Erythroblast (primary cell): Measurements from ENCODE around the gene CLSTN1.

Experiments used
- DNase-seq, 2 experiments: peaks; one replicate each; lab custom pipeline; 2025; lab: John Stamatoyannopoulos, UW
- GATA1 ChIP-seq: IDR thresholded peaks from 2 replicates; pipeline ENCODE4 v1.6.1; 2011; ENCODE audit warnings: low read depth, mild to moderate bottlenecking, control low read depth, low read length, moderate library complexity
- POLR2A ChIP-seq: IDR thresholded peaks from 2 replicates; pipeline ENCODE4 v1.6.1; 2011; ENCODE audit warnings: mild to moderate bottlenecking, low read length

The CLSTN1 gene

DNA sequence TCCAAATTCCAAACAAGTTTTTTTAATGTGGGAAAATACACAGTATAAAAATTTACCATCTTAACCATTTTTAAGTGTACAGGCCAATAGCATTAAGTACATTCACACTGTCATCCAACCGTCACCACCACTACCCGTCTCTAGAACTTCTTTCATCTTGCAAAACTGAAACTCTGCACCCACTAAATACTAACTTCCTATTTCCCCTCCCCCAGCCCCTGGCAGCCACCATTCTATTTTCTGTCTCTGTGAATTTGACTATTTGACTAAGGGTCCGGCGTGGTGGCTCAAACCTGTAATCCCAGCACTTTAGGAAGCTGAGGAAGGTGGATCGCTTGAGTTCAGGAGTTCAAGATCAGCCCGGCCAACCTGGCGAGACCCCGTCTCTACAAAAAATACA is 36.1 kb downstream of the CLSTN1 start:
- DNase-seq = no peak
- TF ChIP-seq POLR2A (no peak), GATA1 (no peak)

DNA sequence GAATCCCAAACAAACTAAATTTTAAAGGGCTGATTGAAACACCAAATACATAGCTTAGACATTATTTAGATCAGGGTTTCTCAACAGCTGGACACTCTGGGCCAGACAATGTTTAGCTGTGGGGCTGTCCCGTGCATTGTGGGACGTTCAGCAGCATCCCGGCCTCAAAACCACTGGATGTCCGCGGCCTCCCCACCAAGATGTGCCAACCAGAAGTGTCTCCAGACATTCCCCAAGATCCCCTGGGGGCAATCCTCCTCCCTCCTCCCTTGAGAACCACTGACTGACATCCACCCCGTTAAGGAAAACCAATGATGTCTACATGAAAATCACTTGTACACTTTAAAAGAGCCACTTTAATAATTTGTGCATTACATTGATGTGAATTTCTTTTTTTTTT is 38.4 kb downstream of the CLSTN1 start:
- no peak for TF ChIP-seq POLR2A
- TF ChIP-seq GATA1 = no peak
- no peak for DNase-seq

DNA sequence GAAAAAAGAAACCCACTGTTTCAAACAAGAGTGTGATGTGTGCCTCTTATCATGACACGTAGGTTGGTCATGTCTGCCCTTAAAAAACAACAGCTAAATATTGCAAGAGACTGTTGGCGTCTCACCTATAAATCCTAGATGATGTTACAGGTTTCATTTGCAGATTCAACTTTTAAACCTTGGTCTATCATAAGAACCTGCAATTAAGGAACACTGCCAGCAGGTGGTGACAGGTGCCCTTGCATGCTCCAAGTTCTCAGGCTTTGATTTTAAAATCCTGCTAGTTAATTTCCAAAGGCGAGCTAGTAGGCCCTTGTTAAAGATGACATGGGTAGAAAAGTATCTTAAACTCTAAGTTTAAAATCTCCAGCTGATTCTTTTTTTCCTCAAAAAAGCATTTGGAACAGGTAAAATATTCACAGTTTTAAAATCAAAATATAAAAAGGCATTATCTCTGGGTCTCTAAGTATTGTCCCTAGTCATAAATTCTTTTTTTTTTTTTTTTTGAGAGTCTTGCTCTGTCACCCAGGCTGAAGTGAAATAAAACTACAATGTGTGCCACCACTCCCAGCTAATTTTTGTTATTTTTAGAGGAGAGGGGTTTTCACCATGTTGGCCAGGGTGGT is 39.1 kb downstream of the CLSTN1 start:
- DNase-seq = peak; percentile 46 to 70
- no peak for TF ChIP-seq GATA1

DNA sequence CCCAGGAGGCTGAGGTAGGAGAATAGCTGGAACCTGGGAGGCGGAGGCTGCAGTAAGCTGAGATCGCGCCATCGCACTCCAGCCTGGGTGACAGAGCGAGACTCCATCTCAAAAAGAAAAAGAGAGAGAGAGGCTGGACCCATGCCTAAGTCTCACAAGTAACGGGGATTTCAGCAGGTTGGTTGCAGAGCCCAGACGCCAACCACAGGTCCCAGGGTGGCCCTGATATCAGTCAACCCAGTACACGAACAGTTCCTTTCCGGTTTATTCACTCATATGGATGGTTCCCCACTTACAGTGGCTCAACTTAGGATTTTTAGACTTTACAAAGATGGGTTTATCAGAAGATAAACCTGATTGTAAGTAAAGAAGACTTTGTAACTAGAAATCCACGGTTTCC is 40.9 kb downstream of the CLSTN1 start:
- DNase-seq = no peak
- TF ChIP-seq POLR2A (no peak), GATA1 (no peak)

DNA sequence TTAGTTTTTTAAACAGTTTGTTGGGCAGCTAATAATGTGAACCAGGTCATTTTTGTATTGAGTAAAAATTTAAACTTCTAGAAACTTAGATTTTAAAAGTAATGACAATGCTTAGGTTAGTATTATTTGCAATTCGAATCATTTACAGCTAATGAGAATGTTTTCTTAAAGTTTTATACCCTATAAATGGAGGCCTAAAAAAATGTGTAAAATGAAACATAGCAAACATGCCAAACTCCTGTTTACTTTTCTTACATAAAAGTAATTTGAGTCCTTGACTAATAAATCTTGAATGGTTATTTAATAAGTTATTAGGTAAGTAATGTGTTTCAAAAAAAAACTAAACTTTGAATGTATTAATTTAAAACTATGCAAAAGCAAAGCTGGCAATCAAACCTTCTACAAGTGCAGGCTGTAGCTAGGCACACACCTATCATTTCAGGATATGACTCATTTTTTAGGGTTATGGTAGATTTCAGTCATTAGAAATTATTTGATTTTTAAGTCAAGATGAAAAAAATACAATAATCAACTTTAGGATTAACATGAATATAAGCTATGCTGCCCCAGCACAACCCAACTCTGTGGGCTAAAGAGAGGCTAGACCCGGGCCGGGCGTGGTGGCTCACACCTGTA is 41.5 kb downstream of the CLSTN1 start:
- no peak for TF ChIP-seq GATA1
- no peak for TF ChIP-seq POLR2A

DNA sequence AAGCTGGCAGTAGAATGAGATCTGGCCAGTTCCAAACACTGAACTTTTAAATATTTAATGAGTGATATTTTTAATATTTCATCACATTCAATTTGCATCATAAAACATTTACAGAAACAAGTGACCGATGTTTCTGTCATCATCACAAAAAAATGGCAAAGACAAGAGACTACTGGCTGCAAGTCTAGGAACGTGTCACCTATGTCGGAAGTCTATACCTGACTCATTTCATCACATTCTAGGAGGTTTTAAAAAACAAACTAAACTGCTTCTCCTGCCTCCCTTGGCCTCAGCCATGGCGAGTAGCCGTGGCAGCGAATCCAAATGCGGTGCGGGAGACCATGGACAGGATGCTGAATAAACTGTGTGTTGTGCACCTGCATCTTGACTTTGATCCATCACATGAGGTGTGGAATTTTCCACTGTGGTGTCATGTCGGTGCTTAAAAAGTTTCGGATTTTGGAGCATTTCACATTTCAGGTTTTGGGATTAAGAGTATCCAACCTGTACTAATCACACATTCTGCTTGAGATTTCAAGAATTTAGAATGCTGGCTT is 43.1 kb downstream of the CLSTN1 start:
- TF ChIP-seq POLR2A (no peak), GATA1 (no peak)
- no peak for DNase-seq

More for the DNA sequence above, 41.5 kb downstream of the CLSTN1 start:
- no peak for DNase-seq

DNA sequence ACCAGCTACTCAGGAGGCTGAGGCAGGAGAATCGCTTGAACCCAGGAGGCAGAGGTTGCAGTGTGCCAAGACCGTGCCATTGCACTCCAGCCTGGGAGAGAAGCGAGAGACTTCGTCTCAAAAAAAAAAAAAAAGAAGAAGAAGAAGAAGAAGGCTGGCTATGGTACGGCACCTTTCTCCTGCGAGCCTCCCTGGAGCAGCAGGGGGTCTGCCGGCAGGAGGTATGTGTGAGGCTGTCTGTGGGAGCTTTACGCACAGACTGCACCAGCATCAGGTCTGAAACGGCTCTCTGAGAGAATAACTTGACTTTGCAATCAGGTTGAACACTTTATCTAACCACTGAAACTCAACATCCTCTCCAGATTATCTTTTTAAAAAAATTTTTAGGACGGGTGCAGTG is 44.9 kb downstream of the CLSTN1 start:
- TF ChIP-seq POLR2A (no peak), GATA1 (no peak)
- DNase-seq = no peak

DNA sequence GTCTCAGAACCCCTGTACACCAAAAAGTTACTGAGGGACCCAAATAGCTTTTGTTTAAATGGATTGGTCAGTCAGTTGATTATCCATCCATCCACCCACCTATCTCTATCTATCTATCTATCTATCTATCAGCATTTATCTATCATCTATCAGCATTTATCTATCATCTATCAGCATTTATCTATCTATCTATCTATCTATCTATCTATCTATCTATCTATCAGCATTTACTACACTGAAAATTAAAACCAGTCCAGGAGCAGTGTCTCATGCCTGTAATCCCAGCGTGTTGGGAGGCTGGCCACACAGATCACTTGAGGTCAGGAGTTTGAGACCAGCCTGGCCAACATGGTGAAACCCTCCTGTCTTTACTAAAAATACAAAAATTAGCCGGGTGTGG is 47.1 kb downstream of the CLSTN1 start:
- no peak for TF ChIP-seq POLR2A
- no peak for TF ChIP-seq GATA1
- DNase-seq = no peak

DNA sequence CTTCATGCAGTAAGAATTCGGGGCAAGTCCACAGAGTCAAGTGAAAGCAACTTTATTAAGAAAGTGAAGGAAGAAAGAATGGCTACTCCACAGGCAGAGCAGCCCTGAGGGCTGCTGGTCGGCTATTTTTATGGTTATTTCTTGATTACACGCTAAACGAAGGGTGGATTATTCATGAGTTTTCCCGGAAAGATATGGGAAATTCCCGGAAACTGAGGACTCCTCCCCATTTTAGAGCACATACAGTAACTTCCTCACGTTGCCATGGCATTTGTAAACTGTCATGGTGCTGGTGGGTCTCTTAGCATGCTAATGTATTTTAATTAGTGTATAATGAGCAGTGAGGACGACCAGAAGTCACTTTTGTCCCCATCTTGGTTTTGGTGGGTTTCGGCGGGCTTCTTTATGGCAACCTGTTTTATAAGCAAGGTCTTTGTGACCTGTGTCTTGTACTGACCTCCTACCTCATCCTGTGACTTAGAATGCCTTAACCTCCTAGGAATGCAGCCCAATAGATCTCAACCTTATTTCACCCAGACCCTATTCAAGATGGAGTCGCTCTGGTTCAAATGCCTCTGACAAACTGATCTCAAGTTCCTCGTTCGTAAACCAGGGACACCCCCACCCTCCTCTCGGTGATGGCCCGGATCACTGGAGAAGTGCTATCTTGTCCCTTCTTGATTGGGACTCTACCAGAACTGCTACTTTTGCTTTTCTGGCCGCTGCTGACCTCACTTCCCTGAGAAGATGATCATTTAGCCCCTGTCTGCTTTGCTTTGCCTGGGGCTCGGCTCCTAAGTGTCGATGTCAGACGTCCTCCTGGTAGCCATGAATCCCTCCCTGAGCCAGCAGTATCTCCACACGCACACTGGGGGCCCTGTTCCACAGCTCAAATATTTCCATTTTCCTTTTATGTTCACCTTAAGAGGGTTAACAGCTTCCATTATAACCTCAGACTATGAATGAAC is 48.8 kb downstream of the CLSTN1 start:
- DNase-seq = peak in 1 of 2 experiments; percentile 13
- TF ChIP-seq POLR2A = no peak

DNA sequence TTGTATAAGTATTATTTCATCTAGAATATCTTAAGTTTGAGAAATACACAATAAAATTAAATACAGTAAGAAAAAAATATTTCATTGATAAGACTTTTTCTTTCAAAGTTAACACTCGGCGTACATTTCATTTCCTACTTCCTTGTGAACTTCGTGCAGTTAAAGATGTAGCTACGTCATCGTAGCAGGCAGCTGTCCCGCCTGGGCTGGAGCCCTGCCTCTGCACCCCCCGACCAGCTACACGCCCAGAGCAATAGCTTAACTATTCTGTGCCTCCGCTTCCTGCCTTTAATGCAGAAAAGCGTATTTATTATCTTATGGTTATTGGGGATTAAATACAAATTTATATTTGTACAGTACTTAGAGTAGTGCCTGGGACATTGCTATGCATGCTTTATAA is 53.5 kb downstream of the CLSTN1 start:
- TF ChIP-seq POLR2A (no peak), GATA1 (no peak)
- no peak for DNase-seq

DNA sequence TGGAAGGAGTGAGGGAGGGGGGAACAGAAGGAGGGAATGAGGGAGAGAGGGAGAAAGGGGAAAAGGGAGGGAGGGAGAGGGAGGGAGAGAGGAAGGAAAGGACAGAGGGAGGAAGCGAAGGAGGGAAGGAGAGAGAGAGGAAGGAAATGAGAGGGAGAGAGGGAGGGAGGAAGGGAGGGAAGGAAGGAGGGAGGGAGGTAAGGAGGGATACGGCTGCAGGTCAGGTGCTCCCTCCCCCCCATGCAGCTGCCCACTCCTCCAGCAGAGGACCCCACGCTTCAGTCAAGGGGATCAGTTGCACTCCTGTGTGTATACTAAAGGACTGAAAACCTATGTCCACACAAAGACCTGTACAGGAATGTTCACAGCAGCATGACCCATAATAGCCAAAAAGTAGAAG is 54.8 kb downstream of the CLSTN1 start:
- TF ChIP-seq GATA1 (no peak), POLR2A (no peak)
- DNase-seq = no peak

DNA sequence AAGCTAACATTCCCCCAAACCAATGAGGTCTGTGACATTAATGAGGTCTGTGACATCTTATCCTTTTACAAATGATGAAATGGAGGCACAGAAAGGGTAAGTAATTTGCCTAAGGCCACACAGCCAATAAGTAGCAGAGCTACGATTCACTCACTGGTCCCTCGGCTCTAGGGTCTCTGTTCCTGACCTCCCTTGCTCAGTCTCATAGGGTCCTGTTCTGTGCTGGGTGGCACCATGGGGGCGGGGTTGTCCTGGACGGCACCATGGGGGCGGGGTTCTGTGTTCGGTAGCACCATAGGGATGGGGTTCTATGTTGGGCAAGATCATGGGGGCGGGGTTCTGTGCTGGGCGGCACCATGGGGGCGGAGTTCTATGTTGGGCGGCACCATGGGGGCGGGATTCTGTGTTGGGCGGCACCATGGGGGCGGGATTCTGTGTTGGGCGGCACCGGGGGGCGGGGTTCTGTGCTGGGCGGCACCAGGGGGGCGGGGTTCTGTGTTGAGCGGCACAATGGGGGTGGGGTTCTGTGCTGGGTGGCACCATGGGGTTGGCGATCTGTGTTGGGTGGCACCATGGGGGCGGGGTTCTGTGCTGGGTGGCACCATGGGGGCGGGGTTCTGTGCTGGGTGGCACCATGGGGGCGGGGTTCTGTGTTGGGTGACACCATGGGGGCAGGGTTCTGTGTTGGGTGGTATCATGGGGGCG is 55.6 kb downstream of the CLSTN1 start:
- DNase-seq = peak; percentile 21 to 28
- no peak for TF ChIP-seq GATA1
- TF ChIP-seq POLR2A = no peak

DNA sequence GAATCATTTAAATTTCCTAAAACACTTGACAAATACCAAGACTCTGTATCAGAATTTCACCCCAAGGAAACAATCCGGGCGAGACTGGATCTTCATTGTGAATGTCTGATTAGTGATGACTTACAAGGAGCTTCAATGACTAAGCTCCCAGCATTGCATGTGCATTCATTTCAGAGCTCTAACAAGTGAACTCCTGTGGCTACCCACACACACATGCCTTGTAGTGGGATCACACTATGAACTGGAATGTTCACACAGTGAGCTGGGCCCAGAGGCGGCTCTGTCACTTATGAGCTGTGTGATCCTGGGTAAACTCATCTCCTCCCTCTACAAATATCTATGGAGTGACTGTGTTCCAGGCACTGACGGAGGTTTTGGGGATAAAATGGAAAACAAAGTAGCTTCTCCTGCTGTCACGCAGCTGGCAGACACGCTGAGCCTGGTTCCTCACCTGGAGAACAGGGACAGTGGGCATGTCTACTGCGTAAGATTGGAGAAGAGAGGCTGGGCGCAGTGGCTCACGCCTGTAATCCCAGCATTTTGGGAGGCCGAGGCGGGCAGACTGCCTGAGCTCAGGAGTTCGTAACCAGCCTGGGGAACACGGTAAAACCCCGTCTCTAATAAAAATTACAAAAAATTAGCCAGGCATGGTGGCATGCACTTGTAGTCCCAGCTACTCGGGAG is 56.9 kb downstream of the CLSTN1 start:
- no peak for DNase-seq
- TF ChIP-seq POLR2A (no peak), GATA1 (no peak)
